ENCODE data around the gene TRIP11.

GRCh38 chr14:91968280-91968679 lies 71.6 kb downstream of the TRIP11 start:
- TF ChIP-seq CTCF (IDR thresholded peaks at IDR 0.05) (no peak), POLR2A (IDR thresholded peaks at IDR 0.05) (no peak)

Data from esophagus squamous epithelium (tissue), 4 donors.